GM20431 (cell line): ENCODE measurements around the gene TIMM22.
"Not testable (repeated sequence)": the region's sequence is repeated elsewhere in the genome, so short reads cannot be mapped to it uniquely, and the experiment has no call there.

Experiments
- in situ Hi-C: fragments of 300-500 bp; cut with MseI, MboI; formaldehyde crosslinking; loops from one replicate; pipeline ENCODE4 v1.15.0; 2020; ENCODE audit warnings: low sequenced_read_pairs; ENCODE audit not compliant: unreplicated experiment

Gene TIMM22

GRCh38 chr17:1036171-1036844 is 39.4 kb downstream of the TIMM22 start:
- in situ Hi-C loops: no loop called here

GRCh38 chr17:1036845-1037237 is 39.9 kb downstream of the TIMM22 start:
- in situ Hi-C loops: no loop called here

GRCh38 chr17:1037238-1037879 is 40.4 kb downstream of the TIMM22 start:
- in situ Hi-C loops: no loop called here

GRCh38 chr17:1038459-1039122 is 41.7 kb downstream of the TIMM22 start:
- in situ Hi-C loops: no loop called here

GRCh38 chr17:1039123-1039507 is 42.2 kb downstream of the TIMM22 start:
- in situ Hi-C loops: no loop called here

GRCh38 chr17:1039511-1040215 is 42.7 kb downstream of the TIMM22 start:
- in situ Hi-C loops: no loop called here

GRCh38 chr17:1040216-1040600 is 43.3 kb downstream of the TIMM22 start:
- in situ Hi-C loops: no loop called here

- in situ Hi-C loops: no loop called here
Measured at GRCh38 chr17:1041746-1042145, 44.8 kb downstream of the TIMM22 start.

GRCh38 chr17:1042486-1042885 is 45.6 kb downstream of the TIMM22 start:
- in situ Hi-C loops: no loop called here

GRCh38 chr17:1043601-1044251 is 46.8 kb downstream of the TIMM22 start:
- in situ Hi-C loops: no loop called here

GRCh38 chr17:1044387-1045009 is 47.6 kb downstream of the TIMM22 start:
- in situ Hi-C loops: not testable (repeated sequence)

GRCh38 chr17:1045456-1045855 is 48.5 kb downstream of the TIMM22 start:
- in situ Hi-C loops: no loop called here

- in situ Hi-C loops: no loop called here
Measured at GRCh38 chr17:1047177-1047878, 50.4 kb downstream of the TIMM22 start.

- in situ Hi-C loops: no loop called here
Measured at GRCh38 chr17:1047879-1048470, 51.0 kb downstream of the TIMM22 start.

GRCh38 chr17:1048516-1049115 is 51.7 kb downstream of the TIMM22 start:
- in situ Hi-C loops: not testable (repeated sequence)

- in situ Hi-C loops: no loop called here
Measured at GRCh38 chr17:1049446-1050225, 52.7 kb downstream of the TIMM22 start.

GRCh38 chr17:1050246-1050995 is 53.5 kb downstream of the TIMM22 start:
- in situ Hi-C loops: no loop called here
